ENCODE measurements around the gene CCDC142.

CCDC142 gene

GRCh38 chr2:74496997-74497776 is 14.4 kb upstream of the CCDC142 start:
- TF ChIP-seq CREB5 (CRISPR knock-in tag; IDR thresholded peaks at IDR 0.05; ENCODE audit: low read depth) (no peak), TOX (CRISPR knock-in tag; IDR thresholded peaks at IDR 0.05; ENCODE audit: borderline replicate concordance) (no peak), ZNF70 (CRISPR knock-in tag; IDR thresholded peaks at IDR 0.05) (no peak), BACH2 (CRISPR knock-in tag; IDR thresholded peaks at IDR 0.05; ENCODE audit: borderline replicate concordance) (no peak), ESRRG (CRISPR knock-in tag; IDR thresholded peaks at IDR 0.05) (no peak), ISL1 (CRISPR knock-in tag; IDR thresholded peaks at IDR 0.05) (no peak), SNAI2 (CRISPR knock-in tag; IDR thresholded peaks at IDR 0.05) (no peak), ZNF565 (CRISPR knock-in tag; conservative IDR thresholded peaks at IDR 0.05; ENCODE audit: low read depth) (no peak), CSRNP3 (CRISPR knock-in tag; IDR thresholded peaks at IDR 0.05) (no peak), POU6F1 (CRISPR knock-in tag; IDR thresholded peaks at IDR 0.05; ENCODE audit: borderline replicate concordance, low read depth) (no peak), CSDC2 (CRISPR knock-in tag; IDR thresholded peaks at IDR 0.05) (no peak)
- ATAC-seq = no peak

- TF ChIP-seq ZNF8 (CRISPR knock-in tag; IDR thresholded peaks at IDR 0.05) (no peak), RARB (CRISPR knock-in tag; IDR thresholded peaks at IDR 0.05) (no peak), ZNF70 (CRISPR knock-in tag; IDR thresholded peaks at IDR 0.05) (no peak), PPARA (CRISPR knock-in tag; IDR thresholded peaks at IDR 0.05; ENCODE audit: borderline replicate concordance) (no peak), ZFP30 (CRISPR knock-in tag; IDR thresholded peaks at IDR 0.05) (no peak), CSDC2 (CRISPR knock-in tag; IDR thresholded peaks at IDR 0.05) (no peak), PATZ1 (CRISPR knock-in tag; IDR thresholded peaks at IDR 0.05; ENCODE audit: borderline replicate concordance) (no peak), BACH2 (CRISPR knock-in tag; IDR thresholded peaks at IDR 0.05; ENCODE audit: borderline replicate concordance) (no peak)
- ATAC-seq = no peak
Measured at GRCh38 chr2:74495440-74495839, 12.6 kb upstream of the CCDC142 start.

- no peak for TF ChIP-seq BACH2 (CRISPR knock-in tag; IDR thresholded peaks at IDR 0.05; ENCODE audit: borderline replicate concordance)
- no peak for ATAC-seq
Measured at GRCh38 chr2:74493546-74493945, 10.7 kb upstream of the CCDC142 start.

- no peak for ATAC-seq
- TF ChIP-seq OSR1 (CRISPR knock-in tag; IDR thresholded peaks at IDR 0.05) (no peak), TOX (CRISPR knock-in tag; IDR thresholded peaks at IDR 0.05; ENCODE audit: borderline replicate concordance) (no peak), ZNF565 (CRISPR knock-in tag; conservative IDR thresholded peaks at IDR 0.05; ENCODE audit: low read depth) (no peak), ZC3H10 (CRISPR knock-in tag; IDR thresholded peaks at IDR 0.05) (no peak), PPARA (CRISPR knock-in tag; IDR thresholded peaks at IDR 0.05; ENCODE audit: borderline replicate concordance) (no peak), ESRRG (CRISPR knock-in tag; IDR thresholded peaks at IDR 0.05) (no peak), ISL1 (CRISPR knock-in tag; IDR thresholded peaks at IDR 0.05) (no peak), CREB5 (CRISPR knock-in tag; IDR thresholded peaks at IDR 0.05; ENCODE audit: low read depth) (no peak), CSDC2 (CRISPR knock-in tag; IDR thresholded peaks at IDR 0.05) (no peak), POU6F1 (CRISPR knock-in tag; IDR thresholded peaks at IDR 0.05; ENCODE audit: borderline replicate concordance, low read depth) (no peak), ZFP30 (CRISPR knock-in tag; IDR thresholded peaks at IDR 0.05) (no peak), PATZ1 (CRISPR knock-in tag; IDR thresholded peaks at IDR 0.05; ENCODE audit: borderline replicate concordance) (no peak), ZNF8 (CRISPR knock-in tag; IDR thresholded peaks at IDR 0.05) (no peak)
Measured at GRCh38 chr2:74491648-74492544, 9.1 kb upstream of the CCDC142 start.
